GM23248 (cell line): ENCODE data around the gene HEMK1. TPM values are rescaled to one million over a fixed set of nuclear protein-coding genes. Genes with fewer than 3 reads are reported as not detected.

Experiments
- DNase-seq: peaks from one replicate; pipeline ENCODE4 v3.0.0-alpha.2; 2015
- H2AFZ ChIP-seq: fragments of 200-600 bp; sonication (generic); 2 replicates; pipeline ENCODE4 v1.6.1; 2016; ENCODE audit warnings: antibody characterized with exemption
- H3F3A ChIP-seq: fragments of 200-600 bp; sonication (generic); 2 replicates; pipeline ENCODE4 v1.6.1; 2016; ENCODE audit warnings: mild to moderate bottlenecking, antibody characterized with exemption, mixed run types; ENCODE audit not compliant: insufficient read depth
- H3K27ac ChIP-seq: fragments of 200-600 bp; sonication (generic); 2 replicates; pipeline ENCODE4 v1.5.1; 2016; ENCODE audit warnings: mild to moderate bottlenecking
- H3K27me3 ChIP-seq: fragments of 200-600 bp; sonication (generic); replicated peaks from 2 replicates; pipeline ENCODE4 v1.6.1; 2016; ENCODE audit warnings: mild to moderate bottlenecking; ENCODE audit not compliant: insufficient read depth
- H3K36me3 ChIP-seq: fragments of 200-600 bp; sonication (generic); 2 replicates; pipeline ENCODE4 v1.6.1; 2016; ENCODE audit warnings: low read depth, mild to moderate bottlenecking
- H3K4me1 ChIP-seq: fragments of 200-600 bp; sonication (generic); 2 replicates; pipeline ENCODE4 v1.6.1; 2016; ENCODE audit warnings: mild to moderate bottlenecking; ENCODE audit not compliant: insufficient read depth
- H3K4me2 ChIP-seq: fragments of 200-600 bp; sonication (generic); one replicate; pipeline ENCODE4 v1.6.1; 2016; ENCODE audit warnings: mild to moderate bottlenecking; ENCODE audit not compliant: unreplicated experiment
- H3K4me3 ChIP-seq: fragments of 200-600 bp; sonication (generic); 2 replicates; pipeline ENCODE4 v1.5.1; 2016; ENCODE audit warnings: mild to moderate bottlenecking
- H3K79me2 ChIP-seq: fragments of 200-600 bp; sonication (generic); 2 replicates; pipeline ENCODE4 v1.6.1; 2016; ENCODE audit warnings: mild to moderate bottlenecking; ENCODE audit not compliant: insufficient read depth
- H3K9ac ChIP-seq: fragments of 200-600 bp; sonication (generic); 2 replicates; pipeline ENCODE4 v1.6.1; 2016; ENCODE audit warnings: mild to moderate bottlenecking
- H3K9me2 ChIP-seq: fragments of 200-600 bp; sonication (generic); 2 replicates; pipeline ENCODE4 v1.6.1; 2016; ENCODE audit warnings: mixed run types, mild to moderate bottlenecking, moderate library complexity; ENCODE audit not compliant: insufficient read depth
- H3K9me3 ChIP-seq: fragments of 200-600 bp; sonication (generic); one replicate; pipeline ENCODE4 v1.6.1; 2017; ENCODE audit warnings: low read depth
- H4K20me1 ChIP-seq: fragments of 200-600 bp; sonication (generic); 2 replicates; pipeline ENCODE4 v1.6.0; 2016; ENCODE audit not compliant: insufficient read depth
- EZH2 ChIP-seq: fragments of 200-600 bp; sonication (generic); IDR thresholded peaks from 2 replicates; pipeline ENCODE4 v1.6.1; 2018; ENCODE audit warnings: antibody characterized with exemption, mild to moderate bottlenecking; ENCODE audit not compliant: insufficient read depth, poor library complexity, severe bottlenecking
- EZH2phosphoT487 ChIP-seq: fragments of 200-600 bp; sonication (generic); IDR thresholded peaks from 2 replicates; pipeline ENCODE4 v1.6.1; 2018; ENCODE audit warnings: antibody characterized with exemption, moderate library complexity, mild to moderate bottlenecking, low read depth; ENCODE audit not compliant: insufficient read depth
- WGBS, 2 experiments: methylation state at CpG; one replicate each; pipeline ENCODE4 v1.1.6; 2015 to 2017; ENCODE audit warnings: low lambda C conversion rate in 2 of 2, low coverage in 1 of 2; ENCODE audit errors: missing lambda C conversion rate in 2 of 2; 5-methylcytosine and 5-hydroxymethylcytosine counted together
- in situ Hi-C: fragments of 300-500 bp; cut with MboI; formaldehyde crosslinking; loops from 2 replicates; pipeline ENCODE4 v1.15.0; 2020
- polyA plus RNA-seq: library from polyadenylated mRNA; unstranded; fragments of >200 nt; fragmentation: Nextera tagmentation; extraction: Ambion mirVana; gene quantifications from 2 replicates; pipeline ENCODE4 v1.2.1, GENCODE V29; 2016
- total RNA-seq: library from RNA; depleted of rRNA; stranded (reverse); fragments of >200 nt; shearing (Covaris generic); gene quantifications from 2 replicates; pipeline ENCODE4 v1.2.3, GENCODE V29; 2014

HEMK1 gene
- total and polyA plus RNA-seq, 2 experiments from 2014 or later, result 15.8 to 17.3 TPM

- H3K4me2 ChIP-seq, result no peak overlapping the region
- H3K9me2 ChIP-seq, result no peaks in the 10 kb centered on the region
- no peaks in the 10 kb centered on the region for H3K9me3 ChIP-seq
- no peaks in the 10 kb centered on the region for H3K36me3 ChIP-seq
- no peaks in the 10 kb centered on the region for H4K20me1 ChIP-seq
- 21 to 37% methylated on average over 5 to 8 of the region's 8 CpGs for WGBS, 2 experiments
- no peak for TF ChIP-seq EZH2
- TF ChIP-seq EZH2phosphoT487, result no peak
- no peak overlapping the region for H3K4me3 ChIP-seq
- H2AFZ ChIP-seq, result no peak overlapping the region
- in situ Hi-C loops, result no loop called here
- peaks cover 7% of the 10 kb centered on the region; the same call in 1 of the 2 replicates for H3K4me1 ChIP-seq
- no peaks in the 10 kb centered on the region for H3K79me2 ChIP-seq
- no peaks in the 10 kb centered on the region for H3F3A ChIP-seq
- H3K27ac ChIP-seq, result no peak overlapping the region
- DNase-seq, result no peak
- H3K9ac ChIP-seq, result no peak overlapping the region
- H3K27me3 ChIP-seq, result no peaks in the 10 kb centered on the region
These were observed 12.2 kb upstream of the HEMK1 start for GRCh38 chr3:50557106-50557505.

DNA sequence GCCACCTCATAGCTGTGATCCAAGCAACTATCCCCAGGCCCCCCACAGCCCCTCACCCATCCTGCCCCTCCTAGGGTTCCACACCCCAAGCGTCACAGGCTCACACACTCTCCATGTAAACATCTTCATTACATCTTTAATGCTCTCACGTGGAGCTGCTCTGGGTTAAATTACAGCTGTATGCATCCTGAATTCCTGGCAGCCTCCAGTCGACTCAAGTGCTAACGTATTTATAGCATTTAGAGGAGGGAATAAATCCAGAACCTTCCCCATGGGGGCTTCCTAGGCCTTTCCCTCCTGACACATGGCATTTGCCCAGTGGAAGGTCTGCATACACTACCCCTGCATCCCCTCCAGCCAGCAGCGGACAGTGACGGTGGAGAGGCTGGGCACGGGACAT lies 11.4 kb upstream of the HEMK1 start:
- Histone ChIP-seq H3K36me3 (no peaks in the 10 kb centered on the region), H3K27ac (no peak overlapping the region), H3K79me2 (no peaks in the 10 kb centered on the region), H3K9me3 (no peaks in the 10 kb centered on the region), H3F3A (no peaks in the 10 kb centered on the region), H3K4me2 (no peak overlapping the region), H3K27me3 (no peaks in the 10 kb centered on the region), H3K9me2 (no peaks in the 10 kb centered on the region), H2AFZ (no peak overlapping the region), H4K20me1 (no peaks in the 10 kb centered on the region), H3K9ac (no peak overlapping the region), H3K4me1 (peaks cover 13% of the 10 kb centered on the region), H3K4me3 (no peak overlapping the region)
- DNase-seq, result no peak
- 49 to 53% methylated on average over 7 of the region's 7 CpGs for WGBS, 2 experiments
- TF ChIP-seq EZH2, result no peak
- TF ChIP-seq EZH2phosphoT487, result no peak
- in situ Hi-C loops, result no loop called here

DNA sequence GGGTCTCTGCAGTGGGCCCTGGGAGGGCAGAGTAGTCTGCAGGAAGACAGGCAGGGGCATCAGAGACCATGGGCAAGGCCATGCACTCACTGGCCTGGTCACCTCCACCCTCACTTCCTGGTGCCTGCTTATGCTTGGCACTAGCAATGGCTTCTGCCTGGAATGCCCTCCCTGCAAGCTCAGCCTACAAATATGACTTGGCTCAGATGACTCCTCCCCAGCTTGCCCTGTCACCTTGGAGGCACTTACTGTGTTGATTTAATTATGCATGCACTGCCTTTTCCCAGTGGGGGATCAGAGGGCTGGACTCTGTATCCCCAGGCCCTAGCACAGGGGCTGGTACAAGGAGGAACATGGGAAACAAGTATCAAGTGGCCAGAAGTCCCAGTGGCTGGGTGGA lies 9.6 kb upstream of the HEMK1 start:
- no peaks in the 10 kb centered on the region for H3K9me2 ChIP-seq
- no peaks in the 10 kb centered on the region for H3K36me3 ChIP-seq
- H3K4me2 ChIP-seq, result no peak overlapping the region
- no peak overlapping the region for H3K4me3 ChIP-seq
- H3K79me2 ChIP-seq, result no peaks in the 10 kb centered on the region
- H3K27ac ChIP-seq, result no peak overlapping the region
- H3K27me3 ChIP-seq, result no peaks in the 10 kb centered on the region
- in situ Hi-C loops, result no loop called here
- no peak overlapping the region for H3K9ac ChIP-seq
- H3F3A ChIP-seq, result no peaks in the 10 kb centered on the region
- no peaks in the 10 kb centered on the region for H3K9me3 ChIP-seq
- H3K4me1 ChIP-seq, result peaks cover 20% of the 10 kb centered on the region
- no peaks in the 10 kb centered on the region for H4K20me1 ChIP-seq
- peak; percentile 53 for DNase-seq
- TF ChIP-seq EZH2 (no peak), EZH2phosphoT487 (no peak)
- H2AFZ ChIP-seq, result no peak overlapping the region

DNA sequence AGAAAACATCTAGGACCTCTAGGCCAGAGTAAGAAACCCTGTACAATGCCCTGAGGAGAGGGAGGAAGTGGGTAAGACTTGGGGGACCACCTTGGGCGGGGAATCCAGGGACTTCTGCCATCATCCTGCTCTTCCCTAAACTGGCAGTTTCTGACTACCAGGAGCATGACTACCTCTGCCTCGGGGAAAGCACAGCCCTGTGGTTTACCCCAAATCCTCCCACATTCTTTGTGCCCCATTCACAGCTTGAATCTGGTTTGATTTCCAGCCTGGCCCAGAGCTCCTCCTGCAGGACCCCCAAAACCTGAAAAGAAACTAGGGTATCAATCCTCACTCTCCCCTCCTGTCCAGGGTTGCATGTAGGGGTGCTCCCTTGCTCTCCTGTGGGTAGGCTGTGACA lies 6.5 kb upstream of the HEMK1 start:
- 0 to 5% methylated on average over 2 of the region's 2 CpGs for WGBS, 2 experiments
- H3F3A ChIP-seq, result no peaks in the 10 kb centered on the region
- peak overlapping the region; percentile 45 for H3K9ac ChIP-seq
- H3K4me2 ChIP-seq, result peak overlapping the region; percentile 47
- peak; percentile 93 for DNase-seq
- H3K4me1 ChIP-seq, result peaks cover 25% of the 10 kb centered on the region
- H2AFZ ChIP-seq, result no peak overlapping the region; the same call in 1 of the 2 replicates
- H3K4me3 ChIP-seq, result no peak overlapping the region
- no peak for TF ChIP-seq EZH2phosphoT487
- TF ChIP-seq EZH2, result no peak
- peaks cover 5% of the 10 kb centered on the region; the same call in 1 of the 2 replicates for H3K79me2 ChIP-seq
- H3K9me2 ChIP-seq, result no peaks in the 10 kb centered on the region
- H3K27ac ChIP-seq, result peak overlapping the region; percentile 55
- in situ Hi-C loops, result no loop called here
- H4K20me1 ChIP-seq, result no peaks in the 10 kb centered on the region
- no peaks in the 10 kb centered on the region for H3K27me3 ChIP-seq
- H3K36me3 ChIP-seq, result no peaks in the 10 kb centered on the region
- no peaks in the 10 kb centered on the region for H3K9me3 ChIP-seq

- in situ Hi-C loops, result no loop called here
These were observed 5.5 kb upstream of the HEMK1 start for GRCh38 chr3:50563867-50564266.

More at GRCh38 chr3:50563867-50564266, 5.5 kb upstream of the HEMK1 start:
- H3K9me3 ChIP-seq, result no peaks in the 10 kb centered on the region
- H3K79me2 ChIP-seq, result peaks cover 5% of the 10 kb centered on the region; the same call in 1 of the 2 replicates
- H3K9me2 ChIP-seq, result no peaks in the 10 kb centered on the region
- H3K27me3 ChIP-seq, result no peaks in the 10 kb centered on the region
- no peak for DNase-seq
- H3K27ac ChIP-seq, result no peak overlapping the region
- H3K4me1 ChIP-seq, result peaks cover 25% of the 10 kb centered on the region
- H3K36me3 ChIP-seq, result no peaks in the 10 kb centered on the region
- H3K9ac ChIP-seq, result no peak overlapping the region
- no peak overlapping the region for H3K4me2 ChIP-seq
- H3F3A ChIP-seq, result 0 out of 2 replicates have a peak, but pooled peaks cover 5% of the 10 kb centered on the region
- H2AFZ ChIP-seq, result no peak overlapping the region
- TF ChIP-seq EZH2phosphoT487 (no peak), EZH2 (no peak)
- no peak overlapping the region for H3K4me3 ChIP-seq
- 68 to 75% methylated on average over 2 of the region's 2 CpGs for WGBS, 2 experiments
- no peaks in the 10 kb centered on the region for H4K20me1 ChIP-seq
